ENCODE measurements around the gene S1PR4. TPM values are rescaled to one million over a fixed set of nuclear protein-coding genes. Genes with fewer than 3 reads are reported as not detected.

S1PR4 gene
- total RNA-seq, 1 experiment from 2014 or later, result 0.28 TPM

DNA sequence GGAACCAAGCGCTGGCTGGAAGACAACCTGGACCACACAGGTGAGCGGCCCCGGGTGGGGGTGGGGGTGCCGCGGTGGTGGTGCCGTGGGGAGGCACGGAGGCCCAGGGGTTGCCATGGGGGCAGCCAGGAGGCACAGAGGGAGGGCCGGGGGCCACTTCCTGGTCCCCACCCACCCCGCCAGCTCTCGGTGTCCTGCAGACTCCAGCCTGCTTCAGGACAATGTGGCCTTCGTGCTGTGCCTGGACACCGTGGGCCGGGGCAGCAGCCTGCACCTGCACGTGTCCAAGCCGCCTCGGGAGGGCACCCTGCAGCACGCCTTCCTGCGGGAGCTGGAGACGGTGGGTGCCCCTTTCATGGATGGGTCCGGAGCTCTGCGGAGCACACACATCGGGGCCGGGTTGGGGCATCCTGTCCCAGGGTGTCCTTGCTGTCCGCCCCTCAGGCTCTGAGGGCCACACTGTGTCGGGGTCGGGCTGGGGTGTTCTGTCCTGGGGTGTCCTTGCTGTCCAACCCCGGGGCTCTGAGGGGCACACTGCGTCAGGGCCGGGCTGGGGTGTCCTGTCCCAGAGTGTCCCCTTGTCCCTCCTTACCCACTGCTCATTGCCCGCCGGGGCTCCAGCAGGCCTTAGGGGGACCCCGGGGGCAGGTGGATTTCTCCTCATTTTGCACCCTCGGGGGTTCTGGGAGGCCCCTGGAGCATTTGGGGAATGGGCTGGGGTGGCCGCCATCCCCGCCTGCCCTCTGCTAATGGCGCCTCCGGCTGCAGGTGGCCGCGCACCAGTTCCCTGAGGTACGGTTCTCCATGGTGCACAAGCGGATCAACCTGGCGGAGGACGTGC lies 25.5 kb downstream of the S1PR4 start:
- ChIA-PET CTCF (interaction anchor here (1.2 kb wide), 1 partner anchor 78 kb away, joined by 3 read pairs; no protein-coding TSS in a partner anchor), POLR2A (interaction anchor here (0.7 kb wide), 1 partner anchor 9 kb away, joined by 3 read pairs; no protein-coding TSS in a partner anchor)
- ATAC-seq (no peak), DNase-seq (ENCODE audit: low spot score) (no peak)
- H3K27me3 Mint-ChIP-seq (ENCODE audit: low read depth), result no peaks in the 10 kb centered on the region
- no peak overlapping the region for H3K27ac Mint-ChIP-seq
- H3K4me3 Mint-ChIP-seq, result no peak overlapping the region
- peaks cover 5% of the 10 kb centered on the region; the same call in 1 of the 2 replicates for H3K36me3 Mint-ChIP-seq
- H3K9me3 Mint-ChIP-seq, result no peaks in the 10 kb centered on the region
- no peaks in the 10 kb centered on the region for H3K4me1 Mint-ChIP-seq
- TF ChIP-seq GRHL2 (CRISPR knock-in tag; IDR thresholded peaks at IDR 0.05; ENCODE audit: insufficient replicate concordance, severe bottlenecking), result no peak
- no peak for TF ChIP-seq SOX15 (CRISPR knock-in tag; IDR thresholded peaks at IDR 0.05)
- TF ChIP-seq, protein P1, sequence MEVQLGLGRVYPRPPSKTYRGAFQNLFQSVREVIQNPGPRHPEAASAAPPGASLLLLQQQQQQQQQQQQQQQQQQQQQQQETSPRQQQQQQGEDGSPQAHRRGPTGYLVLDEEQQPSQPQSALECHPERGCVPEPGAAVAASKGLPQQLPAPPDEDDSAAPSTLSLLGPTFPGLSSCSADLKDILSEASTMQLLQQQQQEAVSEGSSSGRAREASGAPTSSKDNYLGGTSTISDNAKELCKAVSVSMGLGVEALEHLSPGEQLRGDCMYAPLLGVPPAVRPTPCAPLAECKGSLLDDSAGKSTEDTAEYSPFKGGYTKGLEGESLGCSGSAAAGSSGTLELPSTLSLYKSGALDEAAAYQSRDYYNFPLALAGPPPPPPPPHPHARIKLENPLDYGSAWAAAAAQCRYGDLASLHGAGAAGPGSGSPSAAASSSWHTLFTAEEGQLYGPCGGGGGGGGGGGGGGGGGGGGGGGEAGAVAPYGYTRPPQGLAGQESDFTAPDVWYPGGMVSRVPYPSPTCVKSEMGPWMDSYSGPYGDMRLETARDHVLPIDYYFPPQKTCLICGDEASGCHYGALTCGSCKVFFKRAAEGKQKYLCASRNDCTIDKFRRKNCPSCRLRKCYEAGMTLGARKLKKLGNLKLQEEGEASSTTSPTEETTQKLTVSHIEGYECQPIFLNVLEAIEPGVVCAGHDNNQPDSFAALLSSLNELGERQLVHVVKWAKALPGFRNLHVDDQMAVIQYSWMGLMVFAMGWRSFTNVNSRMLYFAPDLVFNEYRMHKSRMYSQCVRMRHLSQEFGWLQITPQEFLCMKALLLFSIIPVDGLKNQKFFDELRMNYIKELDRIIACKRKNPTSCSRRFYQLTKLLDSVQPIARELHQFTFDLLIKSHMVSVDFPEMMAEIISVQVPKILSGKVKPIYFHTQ (CRISPR knock-in tag; IDR thresholded peaks at IDR 0.05), result no peak
- no peak for TF ChIP-seq TEAD4 (CRISPR knock-in tag; IDR thresholded peaks at IDR 0.05)
- no peak for TF ChIP-seq NFATC4 (CRISPR knock-in tag; IDR thresholded peaks at IDR 0.05)
- TF ChIP-seq FOXJ3 (CRISPR knock-in tag; IDR thresholded peaks at IDR 0.05; ENCODE audit: borderline replicate concordance), result no peak
- TF ChIP-seq HMGA2 (CRISPR knock-in tag; IDR thresholded peaks at IDR 0.05), result no peak
- no peak for TF ChIP-seq RELA (CRISPR knock-in tag; IDR thresholded peaks at IDR 0.05; ENCODE audit: borderline replicate concordance)
- no peak for TF ChIP-seq GTF2I (CRISPR knock-in tag; conservative IDR thresholded peaks at IDR 0.05)
- TF ChIP-seq, protein P2, sequence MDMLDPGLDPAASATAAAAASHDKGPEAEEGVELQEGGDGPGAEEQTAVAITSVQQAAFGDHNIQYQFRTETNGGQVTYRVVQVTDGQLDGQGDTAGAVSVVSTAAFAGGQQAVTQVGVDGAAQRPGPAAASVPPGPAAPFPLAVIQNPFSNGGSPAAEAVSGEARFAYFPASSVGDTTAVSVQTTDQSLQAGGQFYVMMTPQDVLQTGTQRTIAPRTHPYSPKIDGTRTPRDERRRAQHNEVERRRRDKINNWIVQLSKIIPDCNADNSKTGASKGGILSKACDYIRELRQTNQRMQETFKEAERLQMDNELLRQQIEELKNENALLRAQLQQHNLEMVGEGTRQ (CRISPR knock-in tag; IDR thresholded peaks at IDR 0.05), result no peak
- TF ChIP-seq, protein P3, sequence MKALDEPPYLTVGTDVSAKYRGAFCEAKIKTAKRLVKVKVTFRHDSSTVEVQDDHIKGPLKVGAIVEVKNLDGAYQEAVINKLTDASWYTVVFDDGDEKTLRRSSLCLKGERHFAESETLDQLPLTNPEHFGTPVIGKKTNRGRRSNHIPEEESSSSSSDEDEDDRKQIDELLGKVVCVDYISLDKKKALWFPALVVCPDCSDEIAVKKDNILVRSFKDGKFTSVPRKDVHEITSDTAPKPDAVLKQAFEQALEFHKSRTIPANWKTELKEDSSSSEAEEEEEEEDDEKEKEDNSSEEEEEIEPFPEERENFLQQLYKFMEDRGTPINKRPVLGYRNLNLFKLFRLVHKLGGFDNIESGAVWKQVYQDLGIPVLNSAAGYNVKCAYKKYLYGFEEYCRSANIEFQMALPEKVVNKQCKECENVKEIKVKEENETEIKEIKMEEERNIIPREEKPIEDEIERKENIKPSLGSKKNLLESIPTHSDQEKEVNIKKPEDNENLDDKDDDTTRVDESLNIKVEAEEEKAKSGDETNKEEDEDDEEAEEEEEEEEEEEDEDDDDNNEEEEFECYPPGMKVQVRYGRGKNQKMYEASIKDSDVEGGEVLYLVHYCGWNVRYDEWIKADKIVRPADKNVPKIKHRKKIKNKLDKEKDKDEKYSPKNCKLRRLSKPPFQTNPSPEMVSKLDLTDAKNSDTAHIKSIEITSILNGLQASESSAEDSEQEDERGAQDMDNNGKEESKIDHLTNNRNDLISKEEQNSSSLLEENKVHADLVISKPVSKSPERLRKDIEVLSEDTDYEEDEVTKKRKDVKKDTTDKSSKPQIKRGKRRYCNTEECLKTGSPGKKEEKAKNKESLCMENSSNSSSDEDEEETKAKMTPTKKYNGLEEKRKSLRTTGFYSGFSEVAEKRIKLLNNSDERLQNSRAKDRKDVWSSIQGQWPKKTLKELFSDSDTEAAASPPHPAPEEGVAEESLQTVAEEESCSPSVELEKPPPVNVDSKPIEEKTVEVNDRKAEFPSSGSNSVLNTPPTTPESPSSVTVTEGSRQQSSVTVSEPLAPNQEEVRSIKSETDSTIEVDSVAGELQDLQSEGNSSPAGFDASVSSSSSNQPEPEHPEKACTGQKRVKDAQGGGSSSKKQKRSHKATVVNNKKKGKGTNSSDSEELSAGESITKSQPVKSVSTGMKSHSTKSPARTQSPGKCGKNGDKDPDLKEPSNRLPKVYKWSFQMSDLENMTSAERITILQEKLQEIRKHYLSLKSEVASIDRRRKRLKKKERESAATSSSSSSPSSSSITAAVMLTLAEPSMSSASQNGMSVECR (CRISPR knock-in tag; IDR thresholded peaks at IDR 0.05; ENCODE audit: borderline replicate concordance), result no peak
- TF ChIP-seq ZNF121 (CRISPR knock-in tag; IDR thresholded peaks at IDR 0.05), result no peak
- TF ChIP-seq ATF1 (CRISPR knock-in tag; IDR thresholded peaks at IDR 0.05), result no peak
- TF ChIP-seq, protein P4, sequence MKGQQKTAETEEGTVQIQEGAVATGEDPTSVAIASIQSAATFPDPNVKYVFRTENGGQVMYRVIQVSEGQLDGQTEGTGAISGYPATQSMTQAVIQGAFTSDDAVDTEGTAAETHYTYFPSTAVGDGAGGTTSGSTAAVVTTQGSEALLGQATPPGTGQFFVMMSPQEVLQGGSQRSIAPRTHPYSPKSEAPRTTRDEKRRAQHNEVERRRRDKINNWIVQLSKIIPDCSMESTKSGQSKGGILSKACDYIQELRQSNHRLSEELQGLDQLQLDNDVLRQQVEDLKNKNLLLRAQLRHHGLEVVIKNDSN (CRISPR knock-in tag; IDR thresholded peaks at IDR 0.05), result no peak
- TF ChIP-seq TCF7 (CRISPR knock-in tag; IDR thresholded peaks at IDR 0.05; ENCODE audit: low read depth), result no peak
- TF ChIP-seq, protein P5, sequence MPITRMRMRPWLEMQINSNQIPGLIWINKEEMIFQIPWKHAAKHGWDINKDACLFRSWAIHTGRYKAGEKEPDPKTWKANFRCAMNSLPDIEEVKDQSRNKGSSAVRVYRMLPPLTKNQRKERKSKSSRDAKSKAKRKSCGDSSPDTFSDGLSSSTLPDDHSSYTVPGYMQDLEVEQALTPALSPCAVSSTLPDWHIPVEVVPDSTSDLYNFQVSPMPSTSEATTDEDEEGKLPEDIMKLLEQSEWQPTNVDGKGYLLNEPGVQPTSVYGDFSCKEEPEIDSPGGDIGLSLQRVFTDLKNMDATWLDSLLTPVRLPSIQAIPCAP (CRISPR knock-in tag; IDR thresholded peaks at IDR 0.05), result no peak
- TF ChIP-seq, protein P6, sequence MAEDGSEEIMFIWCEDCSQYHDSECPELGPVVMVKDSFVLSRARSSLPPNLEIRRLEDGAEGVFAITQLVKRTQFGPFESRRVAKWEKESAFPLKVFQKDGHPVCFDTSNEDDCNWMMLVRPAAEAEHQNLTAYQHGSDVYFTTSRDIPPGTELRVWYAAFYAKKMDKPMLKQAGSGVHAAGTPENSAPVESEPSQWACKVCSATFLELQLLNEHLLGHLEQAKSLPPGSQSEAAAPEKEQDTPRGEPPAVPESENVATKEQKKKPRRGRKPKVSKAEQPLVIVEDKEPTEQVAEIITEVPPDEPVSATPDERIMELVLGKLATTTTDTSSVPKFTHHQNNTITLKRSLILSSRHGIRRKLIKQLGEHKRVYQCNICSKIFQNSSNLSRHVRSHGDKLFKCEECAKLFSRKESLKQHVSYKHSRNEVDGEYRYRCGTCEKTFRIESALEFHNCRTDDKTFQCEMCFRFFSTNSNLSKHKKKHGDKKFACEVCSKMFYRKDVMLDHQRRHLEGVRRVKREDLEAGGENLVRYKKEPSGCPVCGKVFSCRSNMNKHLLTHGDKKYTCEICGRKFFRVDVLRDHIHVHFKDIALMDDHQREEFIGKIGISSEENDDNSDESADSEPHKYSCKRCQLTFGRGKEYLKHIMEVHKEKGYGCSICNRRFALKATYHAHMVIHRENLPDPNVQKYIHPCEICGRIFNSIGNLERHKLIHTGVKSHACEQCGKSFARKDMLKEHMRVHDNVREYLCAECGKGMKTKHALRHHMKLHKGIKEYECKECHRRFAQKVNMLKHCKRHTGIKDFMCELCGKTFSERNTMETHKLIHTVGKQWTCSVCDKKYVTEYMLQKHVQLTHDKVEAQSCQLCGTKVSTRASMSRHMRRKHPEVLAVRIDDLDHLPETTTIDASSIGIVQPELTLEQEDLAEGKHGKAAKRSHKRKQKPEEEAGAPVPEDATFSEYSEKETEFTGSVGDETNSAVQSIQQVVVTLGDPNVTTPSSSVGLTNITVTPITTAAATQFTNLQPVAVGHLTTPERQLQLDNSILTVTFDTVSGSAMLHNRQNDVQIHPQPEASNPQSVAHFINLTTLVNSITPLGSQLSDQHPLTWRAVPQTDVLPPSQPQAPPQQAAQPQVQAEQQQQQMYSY (CRISPR knock-in tag; IDR thresholded peaks at IDR 0.05), result no peak
- TF ChIP-seq ESRRA (CRISPR knock-in tag; IDR thresholded peaks at IDR 0.05; ENCODE audit: borderline replicate concordance), result no peak
- TF ChIP-seq ZBTB21 (CRISPR knock-in tag; IDR thresholded peaks at IDR 0.05; ENCODE audit: borderline replicate concordance), result no peak
- TF ChIP-seq, protein P7, sequence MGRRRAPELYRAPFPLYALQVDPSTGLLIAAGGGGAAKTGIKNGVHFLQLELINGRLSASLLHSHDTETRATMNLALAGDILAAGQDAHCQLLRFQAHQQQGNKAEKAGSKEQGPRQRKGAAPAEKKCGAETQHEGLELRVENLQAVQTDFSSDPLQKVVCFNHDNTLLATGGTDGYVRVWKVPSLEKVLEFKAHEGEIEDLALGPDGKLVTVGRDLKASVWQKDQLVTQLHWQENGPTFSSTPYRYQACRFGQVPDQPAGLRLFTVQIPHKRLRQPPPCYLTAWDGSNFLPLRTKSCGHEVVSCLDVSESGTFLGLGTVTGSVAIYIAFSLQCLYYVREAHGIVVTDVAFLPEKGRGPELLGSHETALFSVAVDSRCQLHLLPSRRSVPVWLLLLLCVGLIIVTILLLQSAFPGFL (CRISPR knock-in tag; IDR thresholded peaks at IDR 0.05; ENCODE audit: borderline replicate concordance), result no peak
